GM12878 (cell line): ENCODE data around the gene PMM1. TPM values are rescaled to one million over a fixed set of nuclear protein-coding genes. Genes with fewer than 3 reads are reported as not detected.

Source experiments
- ATAC-seq: fragments of 200-7000 bp; cut with Tn5 transposase; 3 replicates; pipeline ENCODE4 v1.9.1; 2020; ENCODE audit warnings: mild to moderate bottlenecking, moderate library complexity
- BruUV-seq: library from RNA; stranded (reverse); fragments of 400-500 nt; replicated peaks from 2 replicates; lab custom pipeline; 2021; lab: Mats Ljungman, UMichigan
- CTCF ChIA-PET: fragments of 300-600 bp; sonication (Branson Sonifier 250); formaldehyde crosslinking; extraction: SDS; loops from one replicate; lab custom pipeline; 2021; ENCODE audit warnings: inconsistent platforms; lab: Yijun Ruan, JAX
- POLR2A ChIA-PET: fragments of 350-600 bp; formaldehyde crosslinking; extraction: SDS; loops from one replicate; lab custom pipeline; 2021; ENCODE audit warnings: inconsistent platforms; lab: Charles Lee
- RAD21 ChIA-PET: fragments of 300-600 bp; sonication (Branson Sonifier 250); formaldehyde crosslinking; loops from one replicate; lab custom pipeline; 2023; ENCODE audit warnings: antibody characterized with exemption; ENCODE audit not compliant: unreplicated experiment; lab: Charles Lee
- SMC1A ChIA-PET: fragments of 300-600 bp; sonication (Branson Sonifier 250); formaldehyde crosslinking; loops from one replicate; lab custom pipeline; 2023; ENCODE audit not compliant: unreplicated experiment, uncharacterized antibody; lab: Charles Lee
- DNase-seq: peaks from one replicate; pipeline ENCODE4 v3.0.0-alpha.2; 2011; ENCODE audit warnings: low read depth, low spot score
- FAIRE-seq: peaks from 3 replicates; lab custom pipeline; 2011; peaks lifted over from hg19 to GRCh38; lab: Jason Lieb, UNC
- H2AFZ ChIP-seq: 2 replicates; pipeline ENCODE4 v1.6.0; 2011; ENCODE audit warnings: low read depth, low read length, control low read depth; ENCODE audit not compliant: control insufficient read depth
- H3K27ac ChIP-seq: 2 replicates; pipeline ENCODE4 v1.5.1; 2011; ENCODE audit warnings: control low read depth; ENCODE audit not compliant: control insufficient read depth, insufficient read depth
- H3K27me3 ChIP-seq, 2 experiments: replicated peaks in 1 of 2; 2 replicates each; pipeline versions ENCODE4 v1.6.0 to v1.6.1; 2011; ENCODE audit warnings: low read length in 1 of 2; ENCODE audit not compliant: control insufficient read depth in 2 of 2, insufficient read depth in 2 of 2
- H3K36me3 ChIP-seq, 2 experiments: 2 replicates each; pipeline ENCODE4 v1.5.1; 2011; ENCODE audit warnings: low read length in 1 of 2; ENCODE audit not compliant: control insufficient read depth in 2 of 2, insufficient read depth in 2 of 2
- H3K4me1 ChIP-seq: 2 replicates; pipeline ENCODE4 v1.6.1; 2011; ENCODE audit warnings: mild to moderate bottlenecking, low read length, moderate library complexity, mixed read lengths; ENCODE audit not compliant: control insufficient read depth, insufficient read depth
- H3K4me2 ChIP-seq: 2 replicates; pipeline ENCODE4 v1.6.0; 2011; ENCODE audit warnings: control low read depth; ENCODE audit not compliant: control insufficient read depth, insufficient read depth
- H3K4me3 ChIP-seq: fragments of 200-600 bp; sonication (generic); 2 replicates; pipeline ENCODE4 v1.5.1; 2016
- H3K79me2 ChIP-seq: 2 replicates; pipeline ENCODE4 v1.6.0; 2011; ENCODE audit warnings: low read length; ENCODE audit not compliant: control insufficient read depth, insufficient read depth
- H3K9ac ChIP-seq: 2 replicates; pipeline ENCODE4 v1.8.0; 2011; ENCODE audit warnings: low read length, control low read depth, mixed read lengths; ENCODE audit not compliant: control insufficient read depth, insufficient read depth
- H3K9me3 ChIP-seq: replicated peaks from 3 replicates; pipeline ENCODE4 v1.5.1; 2011; ENCODE audit warnings: mild to moderate bottlenecking, low read length; ENCODE audit not compliant: control insufficient read depth, insufficient read depth
- H4K20me1 ChIP-seq: 2 replicates; pipeline ENCODE4 v1.6.0; 2011; ENCODE audit not compliant: control insufficient read depth, insufficient read depth
- EED ChIP-seq: sonication (generic); IDR thresholded peaks from 2 replicates; pipeline ENCODE4 v1.6.1; 2016; ENCODE audit warnings: antibody characterized with exemption, low read depth
- ESRRA ChIP-seq: IDR thresholded peaks from 2 replicates; pipeline ENCODE4 v1.6.1; 2012; ENCODE audit warnings: mild to moderate bottlenecking, low read length, improper control_type of control experiment
- ETV6 ChIP-seq, 2 experiments: fragments of 450-650 bp in 1 of 2; IDR thresholded peaks in 1 of 2; conservative IDR thresholded peaks in 1 of 2; 2 replicates each; pipeline ENCODE4 v1.6.1; 2014; ENCODE audit warnings: antibody characterized with exemption in 1 of 2, borderline replicate concordance in 1 of 2, low read depth in 1 of 2, mild to moderate bottlenecking in 1 of 2, moderate library complexity in 1 of 2
- IKZF1 ChIP-seq: fragments of 450-650 bp; conservative IDR thresholded peaks from 2 replicates; pipeline ENCODE4 v1.6.1; 2017; ENCODE audit warnings: antibody characterized with exemption, mild to moderate bottlenecking
- MXI1 ChIP-seq: fragments of 150-350 bp; IDR thresholded peaks from 2 replicates; pipeline ENCODE4 v1.6.1; 2011; ENCODE audit warnings: low read depth, mild to moderate bottlenecking, inconsistent platforms, low read length, improper control_type of control experiment
- NFXL1 ChIP-seq: fragments of 450-650 bp; IDR thresholded peaks from 2 replicates; pipeline ENCODE4 v1.6.1; 2017; ENCODE audit warnings: antibody characterized with exemption, mild to moderate bottlenecking, borderline replicate concordance
- NRF1 ChIP-seq: conservative IDR thresholded peaks from 2 replicates; pipeline ENCODE4 v1.6.1; 2011; ENCODE audit warnings: mild to moderate bottlenecking, low read depth, low read length, improper control_type of control experiment
- PAX5 ChIP-seq: IDR thresholded peaks from 2 replicates; pipeline ENCODE4 v1.6.1; 2011; ENCODE audit warnings: low read depth, low read length, borderline replicate concordance
- POLR2A ChIP-seq: IDR thresholded peaks from 2 replicates; pipeline ENCODE4 v1.6.1; 2011; ENCODE audit warnings: low read depth, mild to moderate bottlenecking, low read length
- ZNF274 ChIP-seq: IDR thresholded peaks from one replicate; pipeline ENCODE4 v1.8.0; 2011; ENCODE audit not compliant: insufficient read length, insufficient read depth
- WGBS: methylation state at CpG from one replicate; pipeline ENCODE4 v1.1.6; 2016; ENCODE audit warnings: low lambda C conversion rate; ENCODE audit not compliant: insufficient replicate concordance, insufficient coverage; ENCODE audit errors: missing lambda C conversion rate; 5-methylcytosine and 5-hydroxymethylcytosine counted together
- in situ Hi-C: fragments of 300-500 bp; cut with MboI; formaldehyde crosslinking; loops from 9 replicates; pipeline ENCODE4 v1.14.3; 2018; ENCODE audit warnings: mixed read lengths
- intact Hi-C: fragments of 100-400 bp; cut with micrococcal nuclease; formaldehyde crosslinking; loops from one replicate; pipeline ENCODE4 v1.14.2; 2022; ENCODE audit not compliant: unreplicated experiment
- polyA plus RNA-seq, 11 experiments: library from polyadenylated mRNA; depleted of rRNA in 4 of 11; unstranded in 6 of 11; stranded (reverse) in 5 of 11; fragments of >200 nt; fragmentation: Nextera tagmentation in 4 of 11; fragmentation: Illumina TruSeq in 1 of 11; extraction: Ambion mirVana in 4 of 11; extraction: Trizol in 1 of 11; gene quantifications; 1 replicate in 1 of 11; 2 replicates in 10 of 11; pipeline versions ENCODE4 v1.2.1 to v1.2.3, GENCODE V29; 2011 to 2016; ENCODE audit warnings: inconsistent platforms in 2 of 11, missing spikeins in 2 of 11, low read depth in 1 of 11
- total RNA-seq, 4 experiments: library from RNA; depleted of rRNA in 3 of 4; stranded (reverse); fragments of >200 nt in 3 of 4; fragmentation: Illumina TruSeq in 1 of 4; extraction: Trizol in 1 of 4; gene quantifications; 2 replicates each; pipeline versions ENCODE4 v1.2.1 to v1.2.3, GENCODE V29; 2013 to 2021
- TF ChIP-seq, protein P1 (sequence below): fragments of 450-650 bp; formaldehyde crosslinking; IDR thresholded peaks from 2 replicates; pipeline ENCODE4 v1.5.0; 2022; ENCODE audit warnings: mild to moderate bottlenecking, missing genetic modification characterization

The PMM1 gene
- total and polyA plus RNA-seq, 10 of the 15 experiments (the other 5 are each of a cell fraction or from before 2014, with no cell fraction given) = 8.2 to 32.2 (median 16.9) TPM

- H3K79me2 ChIP-seq = no peaks in the 10 kb centered on the region
- in situ Hi-C loops (no loop called here), intact Hi-C loops (loop anchor here (5.0 kb wide), 1 partner anchor 56 kb away; the partner anchor contains the start of gene POLR3H)
- H3K27me3 ChIP-seq = no peaks in the 10 kb centered on the region
- WGBS = 99% methylated on average over 5 of the region's 5 CpGs
- ChIA-PET SMC1A (interaction anchor here (1.0 to 2.6 kb wide), 4 partner anchors 8 to 194 kb away, joined by 4 to 9 read pairs (median 8); partner anchors contain the start of gene PMM1), POLR2A (no interaction called here), RAD21 (interaction anchor here (0.7 to 2.3 kb wide), 7 partner anchors 8 to 194 kb away, joined by 3 to 11 read pairs (median 4); partner anchors contain the start of genes DESI1 and XRCC6), CTCF (interaction anchor here (0.6 to 3.2 kb wide), 17 partner anchors 9 to 234 kb away, joined by 3 to 46 read pairs (median 5); partner anchors contain the start of genes PMM1, POLR3H and XRCC6)
- TF ChIP-seq EED = no peak
- TF ChIP-seq POLR2A = peak; percentile 14; the same call in 1 of the 2 replicates
- ATAC-seq (no peak), DNase-seq (no peak), FAIRE-seq (no peak)
- H3K4me1 ChIP-seq = peaks cover 2% of the 10 kb centered on the region
- no peaks in the 10 kb centered on the region; the same call in 2 of the 3 replicates for H3K9me3 ChIP-seq
- no TSS peak for BruUV-seq
- H3K27ac ChIP-seq = no peak overlapping the region
- peaks cover 8 to 19% of the 10 kb centered on the region in 2 experiments; a peak in 3 of 4 replicates for H3K36me3 ChIP-seq
- H3K4me3 ChIP-seq = no peak overlapping the region
- H3K9ac ChIP-seq = no peak overlapping the region
- H2AFZ ChIP-seq = no peak overlapping the region
- H4K20me1 ChIP-seq = peaks cover 3% of the 10 kb centered on the region; the same call in 1 of the 2 replicates
- H3K4me2 ChIP-seq = no peak overlapping the region
Observed at GRCh38 chr22:41598081-41598480, 8.4 kb upstream of the PMM1 start.

- WGBS = 94% methylated on average over 2 of the region's 2 CpGs
- DNase-seq = no peak
- no peak overlapping the region for H3K27ac ChIP-seq
- peak; percentile 28 for ATAC-seq
- no peak for FAIRE-seq
- no peak overlapping the region for H3K4me2 ChIP-seq
- H3K36me3 ChIP-seq = peaks cover 5 to 14% of the 10 kb centered on the region in 2 experiments; a peak in 3 of 4 replicates
- in situ Hi-C loops = no loop called here
- no TSS peak for BruUV-seq
- H3K9ac ChIP-seq = no peak overlapping the region
- ChIA-PET CTCF (interaction anchor here (0.6 to 3.2 kb wide), 18 partner anchors 8 to 653 kb away, joined by 3 to 46 read pairs (median 6); partner anchors contain the start of genes PMM1, POLR3H and XRCC6), SMC1A (interaction anchor here (1.0 to 2.6 kb wide), 4 partner anchors 8 to 193 kb away, joined by 4 to 9 read pairs (median 8); partner anchors contain the start of gene PMM1), RAD21 (interaction anchor here (0.7 to 2.3 kb wide), 6 partner anchors 9 to 194 kb away, joined by 3 to 11 read pairs (median 4); partner anchors contain the start of gene POLR3H), POLR2A (no interaction called here)
- H2AFZ ChIP-seq = no peak overlapping the region
- no peak overlapping the region for H3K4me3 ChIP-seq
- H4K20me1 ChIP-seq = no peaks in the 10 kb centered on the region
- intact Hi-C loops = loop anchor here (5.0 kb wide), 1 partner anchor 55 kb away; the partner anchor contains the start of gene POLR3H
- no peaks in the 10 kb centered on the region for H3K4me1 ChIP-seq
- no peaks in the 10 kb centered on the region for H3K79me2 ChIP-seq
- H3K27me3 ChIP-seq = no peaks in the 10 kb centered on the region
- no peaks in the 10 kb centered on the region for H3K9me3 ChIP-seq
- TF ChIP-seq ESRRA (no peak), IKZF1 (no peak), NRF1 (no peak), ETV6 (conservative IDR thresholded peaks at IDR 0.05 in 1 of 2, IDR thresholded peaks at IDR 0.05 in 1 of 2; ENCODE audit: borderline replicate concordance in 1 of 2, low read depth in 1 of 2) (no peak), MXI1 (no peak), ZNF274 (no peak), PAX5 (no peak), NFXL1 (no peak)
- TF ChIP-seq, protein P1, sequence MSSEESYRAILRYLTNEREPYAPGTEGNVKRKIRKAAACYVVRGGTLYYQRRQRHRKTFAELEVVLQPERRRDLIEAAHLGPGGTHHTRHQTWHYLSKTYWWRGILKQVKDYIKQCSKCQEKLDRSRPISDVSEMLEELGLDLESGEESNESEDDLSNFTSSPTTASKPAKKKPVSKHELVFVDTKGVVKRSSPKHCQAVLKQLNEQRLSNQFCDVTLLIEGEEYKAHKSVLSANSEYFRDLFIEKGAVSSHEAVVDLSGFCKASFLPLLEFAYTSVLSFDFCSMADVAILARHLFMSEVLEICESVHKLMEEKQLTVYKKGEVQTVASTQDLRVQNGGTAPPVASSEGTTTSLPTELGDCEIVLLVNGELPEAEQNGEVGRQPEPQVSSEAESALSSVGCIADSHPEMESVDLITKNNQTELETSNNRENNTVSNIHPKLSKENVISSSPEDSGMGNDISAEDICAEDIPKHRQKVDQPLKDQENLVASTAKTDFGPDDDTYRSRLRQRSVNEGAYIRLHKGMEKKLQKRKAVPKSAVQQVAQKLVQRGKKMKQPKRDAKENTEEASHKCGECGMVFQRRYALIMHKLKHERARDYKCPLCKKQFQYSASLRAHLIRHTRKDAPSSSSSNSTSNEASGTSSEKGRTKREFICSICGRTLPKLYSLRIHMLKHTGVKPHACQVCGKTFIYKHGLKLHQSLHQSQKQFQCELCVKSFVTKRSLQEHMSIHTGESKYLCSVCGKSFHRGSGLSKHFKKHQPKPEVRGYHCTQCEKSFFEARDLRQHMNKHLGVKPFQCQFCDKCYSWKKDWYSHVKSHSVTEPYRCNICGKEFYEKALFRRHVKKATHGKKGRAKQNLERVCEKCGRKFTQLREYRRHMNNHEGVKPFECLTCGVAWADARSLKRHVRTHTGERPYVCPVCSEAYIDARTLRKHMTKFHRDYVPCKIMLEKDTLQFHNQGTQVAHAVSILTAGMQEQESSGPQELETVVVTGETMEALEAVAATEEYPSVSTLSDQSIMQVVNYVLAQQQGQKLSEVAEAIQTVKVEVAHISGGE (CRISPR knock-in tag) = no peak
Observed at GRCh38 chr22:41597635-41597953, 8.0 kb upstream of the PMM1 start.
